ENCODE measurements around the gene FOXL1. TPM values are rescaled to one million over a fixed set of nuclear protein-coding genes. Genes with fewer than 3 reads are reported as not detected.

Gene FOXL1
- total RNA-seq, 2 donors from 2014 or later: 0.37 TPM; not detected in 1

DNA sequence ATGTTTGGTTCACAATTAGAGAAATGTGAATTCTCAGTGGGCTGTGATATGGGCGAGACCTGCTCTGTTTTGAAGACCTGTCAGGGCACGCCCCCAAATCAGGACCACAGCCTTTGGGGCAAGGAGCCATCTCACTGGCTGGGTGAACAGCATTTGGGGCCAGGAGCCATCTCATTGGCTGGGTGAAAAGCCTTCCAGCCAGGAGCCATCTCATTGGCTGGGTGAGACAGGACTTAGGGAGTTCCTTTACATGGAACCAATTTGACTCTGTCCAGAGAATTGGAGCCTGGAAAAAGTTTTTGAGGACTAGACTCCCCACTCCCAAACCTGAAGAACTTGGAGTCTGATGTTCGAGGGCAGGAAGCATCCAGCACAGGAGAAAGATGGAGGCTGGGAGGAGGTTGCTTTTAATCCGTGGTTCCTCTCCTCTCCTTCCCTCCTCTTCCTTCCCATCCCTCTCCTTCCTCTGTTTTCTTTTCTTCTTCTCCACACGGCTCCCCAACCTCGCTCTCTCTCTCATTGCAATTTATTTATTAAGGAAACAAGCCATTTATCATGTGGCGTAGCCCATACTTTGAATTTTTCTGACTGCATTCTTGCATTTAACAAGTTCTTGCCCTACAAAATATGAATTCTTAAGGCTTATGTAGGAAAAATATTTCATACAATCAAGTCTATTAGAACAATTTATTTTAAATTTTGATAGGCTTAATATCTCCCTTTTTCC lies 19.7 kb downstream of the FOXL1 start:
- no peak for DNase-seq
- H3K36me3 ChIP-seq (ENCODE audit: control insufficient read depth, insufficient read depth, low read length): no peaks in the 10 kb centered on the region
- no peak overlapping the region for H3K9ac ChIP-seq (ENCODE audit: extremely low read depth, low read length, poor library complexity, severe bottlenecking)
- peaks cover 36% of the 10 kb centered on the region for H3K27me3 ChIP-seq (ENCODE audit: control insufficient read depth, insufficient read depth, low read length, poor library complexity, severe bottlenecking)
- H3K27ac Mint-ChIP-seq: no peak overlapping the region
- H3K27me3 Mint-ChIP-seq (ENCODE audit: insufficient read depth): peaks cover 33% of the 10 kb centered on the region
- H3K4me1 Mint-ChIP-seq: peaks cover 7% of the 10 kb centered on the region
- H3K36me3 Mint-ChIP-seq (ENCODE audit: low read depth): no peaks in the 10 kb centered on the region
- no peaks in the 10 kb centered on the region for H3K4me1 ChIP-seq (ENCODE audit: control insufficient read depth, insufficient read depth, low read length)
- TF ChIP-seq, protein P1, sequence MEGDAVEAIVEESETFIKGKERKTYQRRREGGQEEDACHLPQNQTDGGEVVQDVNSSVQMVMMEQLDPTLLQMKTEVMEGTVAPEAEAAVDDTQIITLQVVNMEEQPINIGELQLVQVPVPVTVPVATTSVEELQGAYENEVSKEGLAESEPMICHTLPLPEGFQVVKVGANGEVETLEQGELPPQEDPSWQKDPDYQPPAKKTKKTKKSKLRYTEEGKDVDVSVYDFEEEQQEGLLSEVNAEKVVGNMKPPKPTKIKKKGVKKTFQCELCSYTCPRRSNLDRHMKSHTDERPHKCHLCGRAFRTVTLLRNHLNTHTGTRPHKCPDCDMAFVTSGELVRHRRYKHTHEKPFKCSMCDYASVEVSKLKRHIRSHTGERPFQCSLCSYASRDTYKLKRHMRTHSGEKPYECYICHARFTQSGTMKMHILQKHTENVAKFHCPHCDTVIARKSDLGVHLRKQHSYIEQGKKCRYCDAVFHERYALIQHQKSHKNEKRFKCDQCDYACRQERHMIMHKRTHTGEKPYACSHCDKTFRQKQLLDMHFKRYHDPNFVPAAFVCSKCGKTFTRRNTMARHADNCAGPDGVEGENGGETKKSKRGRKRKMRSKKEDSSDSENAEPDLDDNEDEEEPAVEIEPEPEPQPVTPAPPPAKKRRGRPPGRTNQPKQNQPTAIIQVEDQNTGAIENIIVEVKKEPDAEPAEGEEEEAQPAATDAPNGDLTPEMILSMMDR (conservative IDR thresholded peaks at IDR 0.05): no peak
- WGBS, 2 experiments (ENCODE audit: insufficient coverage in 1 of 2, insufficient read length in 1 of 2): 84 to 90% methylated on average over 4 to 6 of the region's 7 CpGs
- H3K4me3 Mint-ChIP-seq: no peak overlapping the region
- no peaks in the 10 kb centered on the region for H3K9me3 Mint-ChIP-seq
- no peak overlapping the region for H3K4me3 ChIP-seq (ENCODE audit: low read length)
- H3K9me3 ChIP-seq (ENCODE audit: control insufficient read depth, low read length): no peaks in the 10 kb centered on the region
- H3K27ac ChIP-seq (ENCODE audit: low read depth, low read length): no peak overlapping the region

DNA sequence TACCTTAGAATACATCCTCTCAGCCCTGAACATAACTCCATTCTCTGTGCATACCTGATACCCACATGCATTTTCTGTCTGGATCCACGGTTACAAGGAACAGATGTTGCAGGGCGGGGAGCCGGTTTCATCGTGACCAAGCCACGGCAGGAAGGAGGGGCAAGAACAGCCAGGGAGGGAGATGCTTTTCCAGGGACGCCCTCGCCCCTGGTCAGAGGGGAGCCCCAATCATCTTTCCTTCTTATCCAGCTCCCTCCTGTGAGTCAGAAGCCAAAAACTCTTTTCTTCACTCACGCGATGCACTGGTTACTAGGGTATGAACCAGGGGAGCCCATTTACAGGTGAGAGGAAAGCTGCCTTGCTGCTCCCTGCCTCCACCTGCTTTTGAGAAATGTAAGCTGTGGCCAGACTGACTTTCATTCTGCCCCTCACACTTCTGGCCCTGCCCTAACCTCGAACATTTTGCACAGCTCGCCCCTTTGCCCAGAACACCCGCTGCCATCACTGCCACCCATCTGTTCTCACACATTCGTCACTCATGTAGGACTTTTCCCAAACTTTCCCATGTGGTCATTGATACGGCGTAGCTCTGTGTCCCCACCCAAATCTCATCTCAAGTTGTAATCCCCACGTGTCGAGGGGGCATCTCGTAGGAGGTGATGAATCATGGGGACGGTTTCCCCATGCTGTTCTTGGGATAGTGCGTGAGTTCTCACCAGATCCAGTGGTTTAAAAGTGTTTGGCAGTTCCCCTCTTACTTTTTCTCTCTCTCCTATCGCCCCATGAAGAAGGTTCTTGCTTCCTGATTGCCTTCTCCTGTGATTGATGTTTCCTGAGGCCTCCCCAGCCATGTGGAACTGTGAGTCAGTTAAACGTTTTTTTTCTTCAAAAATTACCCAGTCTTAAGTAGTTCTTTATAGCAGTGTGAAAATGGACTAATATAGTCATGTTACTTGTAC lies 20.5 kb downstream of the FOXL1 start:
- no peaks in the 10 kb centered on the region for H3K9me3 Mint-ChIP-seq
- H3K27ac Mint-ChIP-seq: no peak overlapping the region
- Histone ChIP-seq H3K27ac (ENCODE audit: low read depth, low read length) (no peak overlapping the region), H3K36me3 (ENCODE audit: control insufficient read depth, insufficient read depth, low read length) (no peaks in the 10 kb centered on the region), H3K4me1 (ENCODE audit: control insufficient read depth, insufficient read depth, low read length) (no peaks in the 10 kb centered on the region), H3K9ac (ENCODE audit: extremely low read depth, low read length, poor library complexity, severe bottlenecking) (no peak overlapping the region), H3K27me3 (ENCODE audit: control insufficient read depth, insufficient read depth, low read length, poor library complexity, severe bottlenecking) (peaks cover 28% of the 10 kb centered on the region), H3K4me3 (ENCODE audit: low read length) (no peak overlapping the region), H3K9me3 (ENCODE audit: control insufficient read depth, low read length) (no peaks in the 10 kb centered on the region)
- peaks cover 7% of the 10 kb centered on the region for H3K4me1 Mint-ChIP-seq
- DNase-seq: no peak
- no peak overlapping the region for H3K4me3 Mint-ChIP-seq
- H3K27me3 Mint-ChIP-seq (ENCODE audit: insufficient read depth): peaks cover 25% of the 10 kb centered on the region
- TF ChIP-seq, protein P1 (conservative IDR thresholded peaks at IDR 0.05): no peak
- 88 to 95% methylated on average over 18 to 22 of the region's 22 CpGs for WGBS, 2 experiments (ENCODE audit: insufficient coverage in 1 of 2, insufficient read length in 1 of 2)
- no peaks in the 10 kb centered on the region for H3K36me3 Mint-ChIP-seq (ENCODE audit: low read depth)

DNA sequence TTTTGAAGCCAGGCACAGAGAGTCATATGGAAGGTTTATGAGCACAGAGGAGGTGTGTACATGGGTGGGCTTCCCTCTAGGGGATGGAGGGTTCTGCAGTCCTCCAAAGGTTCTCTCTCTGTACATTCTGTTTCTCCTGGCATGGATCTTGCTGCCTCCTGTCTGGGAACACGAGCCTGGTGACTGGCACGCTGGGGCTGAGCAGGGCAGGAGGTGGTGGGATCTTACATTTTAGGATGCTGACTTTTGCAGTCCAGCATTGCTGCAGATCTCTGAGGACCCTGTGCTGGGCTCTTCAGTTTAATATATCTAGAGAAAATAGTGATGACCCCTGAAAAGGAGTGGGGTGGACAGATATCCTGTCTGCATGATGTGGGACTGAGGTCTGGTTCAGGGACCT lies 23.0 kb downstream of the FOXL1 start:
- TF ChIP-seq, protein P1 (conservative IDR thresholded peaks at IDR 0.05): no peak
- Histone ChIP-seq H3K36me3 (ENCODE audit: control insufficient read depth, insufficient read depth, low read length) (no peaks in the 10 kb centered on the region), H3K9me3 (ENCODE audit: control insufficient read depth, low read length) (no peaks in the 10 kb centered on the region), H3K27me3 (ENCODE audit: control insufficient read depth, insufficient read depth, low read length, poor library complexity, severe bottlenecking) (peaks cover 11% of the 10 kb centered on the region), H3K4me1 (ENCODE audit: control insufficient read depth, insufficient read depth, low read length) (no peaks in the 10 kb centered on the region), H3K4me3 (ENCODE audit: low read length) (no peak overlapping the region), H3K27ac (ENCODE audit: low read depth, low read length) (no peak overlapping the region), H3K9ac (ENCODE audit: extremely low read depth, low read length, poor library complexity, severe bottlenecking) (no peak overlapping the region)
- Mint-ChIP-seq H3K4me1 (peaks cover 7% of the 10 kb centered on the region), H3K27ac (no peak overlapping the region), H3K27me3 (ENCODE audit: insufficient read depth) (peaks cover 17% of the 10 kb centered on the region), H3K9me3 (no peaks in the 10 kb centered on the region), H3K4me3 (no peak overlapping the region), H3K36me3 (ENCODE audit: low read depth) (no peaks in the 10 kb centered on the region)
- WGBS, 2 experiments (ENCODE audit: insufficient coverage in 1 of 2, insufficient read length in 1 of 2): 83 to 87% methylated on average over 1 to 2 of the region's 2 CpGs
- DNase-seq: no peak

Data from endodermal cell (in vitro differentiated cells).